NCI-H187 treated with DMSO at 0.1 percent for 48 hours (cell line): ENCODE measurements around the gene ACTN4.
"Not testable (repeated sequence)": the region's sequence is repeated elsewhere in the genome, so short reads cannot be mapped to it uniquely, and the experiment has no call there.

Experiments used
- DNase-seq: peaks from one replicate; lab custom pipeline; 2025; lab: John Stamatoyannopoulos, UW

ACTN4 gene

DNA sequence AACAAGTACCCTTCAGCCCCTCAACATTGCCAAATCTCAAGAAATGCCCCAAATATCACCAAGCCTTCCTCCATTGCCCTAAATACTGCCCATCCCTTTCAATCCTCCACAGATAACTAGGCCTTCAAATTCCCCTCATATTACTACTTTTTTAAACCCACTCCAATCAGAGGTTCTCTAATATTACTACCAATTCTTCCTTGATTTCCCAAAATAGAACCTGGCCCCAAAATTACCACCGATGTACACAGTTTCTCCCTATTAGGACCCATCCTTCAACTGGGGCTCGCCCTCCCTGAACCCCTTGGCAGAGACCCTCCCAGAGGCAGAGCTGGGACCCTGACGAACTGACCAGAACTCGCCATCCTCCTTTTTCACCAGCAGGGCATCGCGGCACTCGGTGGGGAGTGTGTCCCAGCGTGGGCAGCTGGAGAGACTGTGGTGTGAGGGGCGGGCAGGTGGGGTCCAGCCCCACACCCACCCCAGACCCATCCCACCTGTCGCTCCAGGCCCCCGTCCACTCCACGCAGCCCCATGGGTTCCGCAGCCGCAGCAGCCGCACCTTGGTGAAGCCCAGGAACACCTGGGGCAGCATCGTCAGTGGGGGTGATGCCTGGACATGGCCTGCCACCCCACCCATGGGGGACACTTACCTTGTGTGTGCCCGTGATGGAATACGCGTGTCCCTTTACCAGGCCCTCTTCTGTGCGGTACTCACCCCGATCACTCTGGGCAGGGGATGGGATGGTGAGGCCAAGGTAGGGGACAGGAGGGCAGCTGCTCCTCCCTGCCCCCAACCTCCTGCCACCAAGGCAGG is 90.7 kb downstream of the ACTN4 start:
- DNase-seq: no peak

DNA sequence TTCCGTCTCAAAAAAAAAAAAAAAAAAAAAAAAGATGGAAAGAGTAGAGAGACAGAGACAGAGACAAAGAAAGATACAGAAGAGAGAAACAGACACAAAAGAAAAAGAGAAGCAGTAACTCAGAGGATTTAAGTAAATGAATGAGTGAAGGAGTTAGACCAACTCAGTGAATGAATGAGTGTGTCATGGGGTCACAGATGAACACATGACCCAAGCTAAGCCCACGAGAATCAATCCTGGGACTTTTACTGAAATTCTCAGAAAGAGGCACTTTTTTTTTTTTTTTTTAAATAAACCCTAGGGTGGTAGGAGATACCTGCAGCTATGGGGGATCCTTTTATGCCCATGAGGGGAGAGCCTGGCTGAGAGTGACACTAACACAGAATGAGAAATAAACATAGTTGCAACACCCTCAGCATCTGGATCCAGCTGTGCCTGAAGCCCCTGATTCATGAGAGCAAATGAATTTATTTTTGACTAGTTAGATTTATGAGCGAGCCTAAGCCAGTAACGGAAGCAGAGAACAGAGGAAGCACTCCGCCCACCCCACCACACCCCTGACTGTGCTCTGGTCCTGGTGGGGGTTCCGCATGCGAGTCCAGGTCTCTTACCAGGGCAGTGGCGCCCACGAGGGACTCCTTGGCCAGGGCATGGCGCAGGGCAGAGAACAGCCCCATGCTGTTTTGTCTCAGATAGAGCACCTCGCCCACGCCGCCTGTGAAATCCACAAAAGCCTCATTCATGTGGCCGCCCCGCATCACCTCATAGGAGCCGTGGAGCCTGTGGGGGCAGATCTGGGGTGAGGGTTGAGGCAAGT is 92.2 kb downstream of the ACTN4 start:
- DNase-seq: no peak

DNA sequence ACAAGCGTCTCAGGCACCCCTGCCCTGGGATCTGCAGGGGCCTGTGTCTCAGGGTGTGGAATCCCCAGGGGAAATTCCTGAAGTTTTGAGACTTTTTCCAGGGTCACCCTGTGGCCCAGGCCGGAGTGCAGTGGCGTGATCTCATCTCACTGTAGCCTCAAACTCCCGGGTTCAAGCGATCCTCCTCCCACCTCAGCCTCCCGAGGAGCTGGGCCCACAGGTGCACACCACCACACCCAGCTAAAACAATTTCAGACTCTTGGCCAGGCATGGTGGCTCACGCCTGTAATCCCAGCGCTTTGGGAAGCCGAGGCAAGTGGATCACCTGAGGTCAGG is 92.8 kb downstream of the ACTN4 start:
- no peak for DNase-seq

DNA sequence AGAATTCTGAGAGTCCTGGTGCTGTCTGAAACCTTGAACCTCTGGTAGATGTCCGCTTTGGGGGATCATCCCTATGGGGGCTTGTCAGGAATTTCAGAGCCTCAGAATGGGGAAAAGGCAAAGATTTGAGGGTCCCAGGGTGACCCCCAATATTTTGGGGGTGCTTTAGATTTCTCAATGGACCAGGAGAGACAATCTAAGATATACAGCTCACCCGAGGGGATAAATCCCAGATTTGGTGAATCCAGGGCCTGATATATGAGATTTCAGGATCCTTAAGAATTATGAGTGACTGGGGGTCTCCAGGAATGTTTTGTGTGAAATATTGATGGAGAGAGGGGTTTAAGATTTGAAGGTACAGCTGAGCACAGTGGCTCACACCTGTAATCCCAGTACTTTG is 93.5 kb downstream of the ACTN4 start:
- DNase-seq: no peak

DNA sequence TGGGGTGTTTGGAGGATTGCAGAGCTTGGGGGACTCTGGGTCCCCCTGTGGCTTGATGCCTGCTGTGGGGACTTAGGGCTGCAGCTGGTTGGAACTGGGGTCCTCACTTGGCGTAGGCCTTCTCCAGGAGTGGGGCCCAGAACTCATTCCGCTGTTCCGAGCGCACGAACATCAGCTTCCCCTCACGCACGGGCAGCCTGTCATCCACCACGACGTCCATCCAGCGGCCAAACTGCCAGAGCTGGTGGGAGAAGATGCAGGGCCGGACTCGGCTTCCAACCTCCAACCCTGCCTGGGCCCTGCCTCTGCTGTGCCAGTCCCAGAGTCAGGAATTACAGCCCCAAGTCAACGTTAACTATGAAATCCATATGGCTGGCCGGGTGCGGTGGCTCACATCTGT is 94.2 kb downstream of the ACTN4 start:
- no peak for DNase-seq

DNA sequence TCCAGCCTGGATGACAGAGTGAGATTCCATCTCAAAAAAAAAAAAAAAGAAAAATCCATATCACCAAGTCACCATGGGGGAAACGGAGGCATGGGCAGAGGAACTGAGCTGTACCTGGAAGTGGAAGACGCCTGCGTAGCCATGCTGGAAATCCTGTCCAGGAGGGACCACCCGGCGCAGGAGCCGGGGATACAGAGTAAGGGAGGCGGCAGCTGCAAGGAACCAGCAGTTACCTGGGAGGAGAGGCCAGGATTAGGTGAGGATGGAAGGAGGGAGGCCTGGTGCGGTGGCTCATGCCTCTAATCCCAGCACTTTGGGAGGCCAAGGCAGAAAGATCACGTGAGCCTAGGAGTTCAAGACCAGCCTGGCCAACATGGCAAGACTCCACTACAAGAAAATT is 94.8 kb downstream of the ACTN4 start:
- DNase-seq: no peak

DNA sequence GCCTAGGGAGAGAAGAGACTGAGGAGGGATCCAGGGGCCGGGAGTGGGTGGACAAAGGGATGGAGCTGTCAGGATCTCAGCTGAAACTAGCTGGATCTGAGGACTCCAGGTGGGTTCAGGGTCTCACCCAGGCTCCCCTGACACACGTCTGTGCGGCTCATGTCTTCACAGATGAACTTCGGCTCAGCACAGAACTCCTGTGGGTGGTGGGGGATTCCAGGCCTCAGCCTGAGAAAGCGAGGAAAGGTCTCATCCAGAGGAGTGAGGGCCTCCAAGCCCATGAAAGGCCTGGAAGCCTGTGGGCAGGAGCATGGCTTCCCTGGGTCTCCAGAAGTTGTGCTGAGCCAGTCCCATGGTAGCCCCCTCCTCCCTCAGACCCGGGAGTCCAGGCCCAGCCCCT is 95.5 kb downstream of the ACTN4 start:
- DNase-seq: no peak

DNA sequence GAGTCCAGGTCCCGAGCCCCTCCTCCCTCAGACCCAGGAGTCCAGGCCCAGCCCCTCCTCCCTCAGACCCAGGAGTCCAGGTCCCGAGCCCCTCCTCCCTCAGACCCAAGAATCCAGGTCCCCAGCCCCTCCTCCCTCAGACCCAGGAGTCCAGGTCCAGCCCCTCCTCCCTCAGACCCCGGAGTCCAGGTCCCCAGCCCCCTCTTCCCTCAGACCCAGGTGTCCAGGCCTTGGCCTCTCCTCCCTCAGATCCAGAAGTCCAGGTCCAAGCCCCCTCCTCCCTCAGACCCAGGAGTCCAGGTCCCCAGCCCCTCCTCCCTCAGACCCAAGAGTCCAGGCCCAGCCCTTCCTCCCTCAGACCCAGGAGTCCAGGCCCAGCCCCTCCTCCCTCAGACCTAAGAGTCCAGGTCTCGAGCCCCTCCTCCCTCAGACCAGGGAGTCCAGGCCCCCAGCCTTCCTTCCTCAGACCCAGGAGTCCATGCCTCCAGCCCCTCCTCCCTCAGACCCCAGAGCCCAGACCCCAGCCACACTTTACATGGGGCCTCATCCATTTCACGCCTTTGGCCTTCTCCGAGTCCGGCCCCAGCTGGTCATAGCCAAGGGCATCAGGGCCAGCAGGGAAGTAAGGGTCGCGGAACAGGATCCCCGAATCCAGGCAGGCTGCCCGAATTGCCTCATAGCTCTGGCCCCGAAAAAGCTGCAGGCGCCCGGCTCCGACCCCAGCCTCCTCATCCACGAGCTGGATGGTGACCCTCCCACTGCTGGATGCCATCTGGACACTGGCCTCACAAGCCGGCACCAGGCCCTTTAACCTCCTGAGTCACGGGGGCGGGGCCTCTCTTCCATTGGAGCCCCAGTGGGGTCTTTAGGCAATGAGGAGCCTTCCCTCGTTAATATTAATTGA is 96.2 kb downstream of the ACTN4 start:
- DNase-seq: no peak

DNA sequence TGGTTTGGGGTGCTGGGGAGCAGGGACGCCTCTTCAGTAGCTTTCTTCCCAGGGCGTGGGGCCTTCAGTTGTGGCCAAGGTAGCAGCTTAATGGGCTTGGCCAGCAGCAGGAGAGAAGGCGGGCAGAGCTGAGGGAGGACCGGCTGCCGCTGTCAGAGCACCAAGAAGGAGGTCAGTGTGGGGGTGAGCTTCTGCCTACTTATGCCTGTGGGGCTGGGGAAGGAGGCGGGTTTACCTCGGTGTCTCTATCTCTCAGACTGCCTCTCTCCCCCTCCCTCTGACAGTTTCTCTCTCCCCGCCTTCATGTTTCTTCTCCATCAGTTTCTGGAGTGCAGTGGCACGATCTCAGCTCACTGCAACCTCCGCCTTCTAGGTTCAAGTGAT is 96.8 kb downstream of the ACTN4 start, which contains the start of gene CAPN12:
Gene CAPN12, minus strand, starts transcription at position 177 of the 384 bp plus-strand sequence. CDS start 309 bp downstream, outside the sequence.
- no peak for DNase-seq

DNA sequence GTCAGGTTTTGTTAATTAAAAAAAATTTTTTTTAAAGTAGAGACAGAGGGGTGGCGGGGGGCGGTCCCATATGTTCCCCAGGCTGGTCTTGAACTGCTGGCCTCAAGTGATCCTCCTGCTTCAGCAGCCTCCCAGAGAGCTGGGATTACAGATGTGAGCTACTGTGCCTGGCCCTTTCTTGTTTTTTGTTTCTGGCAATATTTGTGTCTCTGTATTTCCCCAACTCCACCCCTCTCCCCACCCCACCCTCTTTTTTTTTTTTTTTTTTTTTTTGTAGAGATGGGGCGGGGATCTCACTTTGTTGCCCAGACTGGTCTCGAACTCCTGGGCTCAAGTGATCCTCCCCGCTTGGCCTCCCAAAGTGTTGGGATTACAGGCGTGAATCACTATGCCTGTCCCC is 97.4 kb downstream of the ACTN4 start:
- DNase-seq: no peak

DNA sequence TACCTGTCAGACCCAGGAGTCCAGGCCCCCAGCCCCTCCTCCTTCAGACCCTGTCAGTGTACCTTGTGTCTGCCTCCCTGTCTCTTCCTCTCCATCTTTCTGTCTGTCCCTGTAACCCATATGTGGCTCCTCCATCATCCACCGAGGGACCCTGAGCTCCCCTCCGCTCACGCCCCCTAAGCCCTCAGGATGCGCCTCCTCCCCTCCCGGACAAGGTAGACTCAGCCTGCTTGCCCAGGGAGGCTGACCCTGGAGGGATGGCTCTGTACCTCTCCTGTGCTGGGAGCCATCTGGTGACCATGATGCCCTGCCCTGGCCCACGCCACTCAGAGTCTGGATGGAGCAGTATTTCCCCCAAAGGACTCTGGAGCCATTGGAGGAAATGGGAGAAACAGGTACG is 97.9 kb downstream of the ACTN4 start:
- no peak for DNase-seq

DNA sequence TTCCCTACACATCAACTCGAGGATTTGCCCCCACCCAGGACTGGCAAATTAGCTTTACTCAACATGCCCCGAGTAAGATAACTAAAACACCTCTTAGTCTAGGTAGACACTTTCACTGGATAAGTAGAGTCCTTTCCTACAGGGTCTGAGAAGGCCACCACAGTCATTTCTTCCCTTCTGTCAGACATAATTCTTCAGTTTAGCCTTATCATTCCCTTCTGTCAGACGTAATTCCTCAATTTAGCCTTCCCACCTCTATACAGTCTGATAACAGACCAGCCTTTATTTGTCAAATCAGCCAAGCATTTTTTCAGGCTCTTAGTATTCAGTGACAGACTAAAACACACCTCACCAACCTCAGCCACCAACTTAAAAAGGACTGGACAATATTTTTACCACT is 106.3 kb downstream of the ACTN4 start:
- not testable (repeated sequence) for DNase-seq

DNA sequence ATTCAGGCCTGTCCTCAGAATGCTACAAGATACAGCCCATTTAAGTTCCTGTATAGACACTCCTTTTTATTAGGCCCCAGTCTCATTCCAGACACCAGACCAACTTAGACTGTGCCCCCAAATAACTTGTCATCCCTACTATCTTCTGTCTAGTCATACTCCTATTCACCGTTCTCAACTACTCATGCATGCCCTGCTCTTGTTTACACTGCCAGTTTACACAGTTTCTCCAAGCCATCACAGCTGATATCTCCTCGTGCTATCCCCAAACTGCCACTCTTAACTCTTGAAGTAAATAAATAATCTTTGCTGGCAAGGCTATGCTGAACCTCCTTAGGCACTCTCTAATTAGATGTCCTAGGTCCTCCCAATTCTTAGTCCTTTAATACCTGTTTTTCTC is 106.7 kb downstream of the ACTN4 start:
- DNase-seq: not testable (repeated sequence)

DNA sequence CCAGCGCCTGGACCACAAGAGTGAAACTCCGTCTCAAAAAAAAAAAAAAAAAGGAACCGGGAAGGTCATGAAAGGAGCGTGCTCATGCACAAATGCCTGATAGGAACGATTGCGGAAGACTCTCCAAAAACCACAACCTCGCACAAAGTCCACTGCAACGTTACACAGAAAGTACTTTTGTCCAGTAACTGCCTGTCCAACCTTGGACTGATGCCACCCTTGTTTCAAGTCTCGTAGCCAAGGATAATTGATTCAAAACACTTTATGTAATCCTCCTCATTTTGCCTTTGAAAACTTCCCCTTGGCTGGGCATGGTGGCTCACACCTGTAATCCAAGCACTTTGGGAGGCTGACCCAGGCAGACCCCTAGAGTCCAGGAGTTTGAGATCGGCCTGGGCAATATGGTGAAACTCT is 112.1 kb downstream of the ACTN4 start:
- no peak for DNase-seq

DNA sequence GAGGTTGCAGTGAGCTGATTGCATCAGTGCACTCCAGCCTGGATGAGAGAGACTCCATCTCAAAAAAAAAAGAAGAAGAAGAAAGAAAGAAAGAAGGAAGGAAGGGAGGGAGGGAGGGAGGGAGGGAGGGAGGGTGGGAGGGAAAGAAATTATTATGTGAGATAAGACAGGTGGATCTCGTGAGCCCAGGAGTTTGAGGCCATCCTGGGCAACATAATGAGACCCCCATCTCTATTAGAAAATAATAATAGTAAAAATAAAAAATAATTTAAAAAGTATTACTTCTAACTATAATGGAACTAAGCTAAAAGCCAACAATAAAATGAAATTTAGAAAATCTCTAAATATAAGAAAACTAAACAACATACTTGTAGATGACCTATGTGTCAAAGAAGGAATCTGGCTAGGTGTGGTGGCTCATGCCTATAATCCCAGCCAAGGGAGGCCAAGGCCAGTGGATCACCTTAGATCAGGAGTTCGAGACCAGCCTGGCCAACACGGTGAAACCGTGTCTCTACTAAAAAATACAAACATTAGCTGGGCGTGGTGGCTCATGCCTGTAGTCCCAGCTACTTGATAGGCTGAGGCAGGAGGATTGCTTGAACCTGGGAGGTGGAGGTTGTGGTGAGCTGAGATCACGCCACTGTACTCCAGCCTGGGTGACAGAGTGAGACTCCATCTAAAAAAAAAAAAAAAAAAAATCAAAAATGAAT is 113.5 kb downstream of the ACTN4 start:
- not testable (repeated sequence) for DNase-seq

DNA sequence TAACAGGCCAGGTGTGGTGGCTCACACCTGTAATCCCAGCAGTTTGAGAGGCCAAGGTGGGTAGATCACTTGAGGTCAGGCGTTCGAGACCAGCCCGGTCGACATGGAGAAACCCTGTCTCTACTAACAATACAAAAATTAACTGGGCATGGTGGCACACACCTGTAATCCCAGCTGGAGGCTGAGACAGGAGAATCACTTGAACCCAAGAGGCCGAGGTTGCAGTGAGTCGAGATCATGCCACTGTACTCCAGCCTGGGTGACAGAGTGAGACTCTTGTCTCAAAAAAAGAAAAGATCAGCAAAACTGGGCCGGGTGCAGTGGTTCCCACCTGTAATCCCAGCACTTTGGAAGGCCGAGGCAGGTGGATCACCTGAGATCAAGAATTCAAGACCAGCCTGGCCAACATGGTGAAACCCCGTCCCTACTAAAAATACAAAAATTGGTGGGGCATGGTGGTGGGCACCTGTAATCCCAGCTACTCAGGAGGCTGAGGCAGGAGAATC is 114.5 kb downstream of the ACTN4 start:
- not testable (repeated sequence) for DNase-seq

DNA sequence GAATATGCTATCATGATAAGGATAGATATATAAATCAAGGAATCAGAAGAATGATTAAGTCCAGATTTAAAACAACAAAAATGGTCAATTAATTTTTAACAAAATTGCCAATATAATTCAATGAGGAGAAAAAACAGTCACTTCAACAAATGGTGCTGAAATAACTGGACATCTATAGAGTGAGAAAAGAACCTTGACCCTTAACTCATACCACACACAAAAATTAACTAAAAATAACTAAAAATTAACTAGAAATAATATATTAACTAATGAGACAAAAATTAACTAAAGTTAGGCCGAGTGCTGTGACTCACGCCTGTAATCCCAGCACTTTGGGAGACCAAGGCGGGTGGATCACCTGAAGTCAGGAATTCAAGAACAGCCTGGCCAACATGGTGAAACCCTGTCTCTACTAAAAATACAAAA is 116.4 kb downstream of the ACTN4 start:
- DNase-seq: no peak

DNA sequence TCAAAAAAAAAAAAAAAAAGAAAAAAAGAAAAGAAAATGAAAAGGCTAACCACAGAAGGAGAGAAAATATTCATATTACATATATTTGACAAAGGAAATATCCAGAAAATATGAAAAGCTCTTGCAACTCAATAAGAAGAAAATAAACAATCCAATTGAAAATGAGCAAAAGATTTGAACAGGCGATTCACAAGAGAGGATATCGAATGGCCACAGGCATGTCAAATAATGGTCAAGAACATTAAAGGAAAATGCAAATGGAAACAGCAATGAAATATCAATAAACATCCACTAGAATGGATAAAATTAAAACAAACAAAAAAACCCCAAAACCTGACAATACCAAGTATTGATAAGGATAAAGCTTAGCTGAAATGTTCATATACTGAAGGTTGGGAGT is 117.8 kb downstream of the ACTN4 start:
- DNase-seq: no peak

DNA sequence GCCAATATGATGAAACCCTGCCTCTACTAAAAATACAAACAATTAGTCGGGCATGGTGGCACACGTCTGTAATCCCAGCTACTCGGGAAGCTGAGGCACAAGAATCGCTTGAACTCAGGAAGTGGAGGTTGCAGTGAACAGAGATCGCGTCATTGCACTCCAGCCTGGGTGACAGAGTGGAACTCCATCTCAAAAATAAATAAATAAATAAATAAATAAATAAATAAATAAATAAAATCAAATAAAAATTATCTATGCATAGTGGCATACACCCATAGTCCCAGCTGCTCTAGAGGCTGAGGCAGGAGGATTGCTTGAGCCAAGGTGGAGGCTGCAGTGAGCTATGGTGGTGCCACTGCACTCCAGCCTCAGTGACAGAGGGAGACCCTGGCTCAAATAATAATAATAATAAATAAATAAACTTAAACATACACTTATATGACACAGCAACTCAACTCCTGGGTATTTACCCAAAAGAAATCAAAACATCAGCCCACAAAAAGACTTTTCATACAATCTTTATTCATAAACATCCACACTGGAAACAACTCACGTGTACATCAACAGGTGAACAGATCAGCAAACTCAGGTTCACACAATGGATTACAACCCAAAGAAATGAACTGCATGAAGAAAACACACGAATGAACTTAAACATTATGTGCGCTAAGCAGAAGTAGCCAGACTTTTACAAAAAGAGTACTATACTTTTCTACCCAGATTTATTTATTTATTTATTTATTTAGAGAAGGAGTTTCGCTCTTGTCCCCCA is 119.0 kb downstream of the ACTN4 start:
- no peak for DNase-seq

DNA sequence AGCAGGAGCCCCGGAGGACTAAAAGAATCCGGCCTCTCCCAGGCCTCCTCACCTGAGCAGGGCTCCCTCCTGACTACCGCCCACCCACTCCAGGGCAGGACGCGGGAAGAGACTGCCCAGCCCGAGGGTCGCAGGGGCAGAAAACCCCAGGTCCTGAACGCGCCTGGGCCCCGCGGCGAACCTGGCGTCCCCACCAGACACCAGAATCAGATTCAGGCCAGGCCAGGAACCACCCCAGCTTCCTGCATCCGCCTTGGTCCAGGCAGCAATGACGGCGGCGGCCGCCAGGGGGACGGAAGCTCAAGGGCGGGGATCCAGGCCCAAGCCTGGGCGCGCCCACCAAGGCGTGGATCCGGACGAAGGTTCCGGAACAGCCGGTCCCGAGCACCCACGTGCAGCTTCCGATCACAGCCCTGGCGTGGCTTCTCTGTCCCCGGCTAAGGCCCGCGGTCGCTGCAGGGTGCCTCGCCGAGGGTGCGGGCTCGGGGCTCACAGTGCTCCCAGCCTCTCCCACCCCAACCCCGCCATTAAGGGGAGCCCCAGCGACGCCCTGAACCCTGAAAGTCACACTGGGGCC is 122.3 kb downstream of the ACTN4 start:
- DNase-seq: no peak
